Activated CD8-positive, alpha-beta T cell treated with anti-CD3 and anti-CD28 coated beads for 36 hours (primary cell): ENCODE results near the gene CRB1. TPM values are rescaled to one million over a fixed set of nuclear protein-coding genes. Genes with fewer than 3 reads are reported as not detected.
"Not testable (repeated sequence)": the region's sequence is repeated elsewhere in the genome, so short reads cannot be mapped to it uniquely, and the experiment has no call there.

Experiments used
- ATAC-seq: fragments of 200-7000 bp; cut with Tn5 transposase; one replicate; pipeline ENCODE4 v1.10.0; 2021; ENCODE audit warnings: mild to moderate bottlenecking, moderate library complexity
- CTCF ChIA-PET: fragments of 350-600 bp; sonication (Branson Sonifier 250); formaldehyde crosslinking; loops from one replicate; lab custom pipeline; 2021; ENCODE audit warnings: antibody characterized with exemption; lab: Charles Lee
- POLR2A ChIA-PET: fragments of 350-600 bp; sonication (Branson Sonifier 250); formaldehyde crosslinking; loops from one replicate; lab custom pipeline; 2021; ENCODE audit warnings: antibody characterized with exemption; lab: Charles Lee
- DNase-seq: peaks from one replicate; pipeline ENCODE4 v3.0.0-alpha.2; 2020
- H3K27ac Mint-ChIP-seq: one replicate; pipeline ENCODE4 v1.8.0; 2021; ENCODE audit warnings: mild to moderate bottlenecking, mixed read lengths
- H3K27me3 Mint-ChIP-seq: one replicate; pipeline ENCODE4 v1.8.0; 2021; ENCODE audit warnings: mixed read lengths
- H3K36me3 Mint-ChIP-seq: one replicate; pipeline ENCODE4 v1.8.0; 2021; ENCODE audit warnings: low read depth, mixed read lengths
- H3K4me1 Mint-ChIP-seq: one replicate; pipeline ENCODE4 v1.8.0; 2021; ENCODE audit warnings: low read depth, mixed read lengths
- H3K4me3 Mint-ChIP-seq: one replicate; pipeline ENCODE4 v1.8.0; 2021; ENCODE audit warnings: mild to moderate bottlenecking, moderate library complexity, mixed read lengths
- H3K9me3 Mint-ChIP-seq: one replicate; pipeline ENCODE4 v1.8.0; 2021; ENCODE audit warnings: mixed read lengths
- CTCF ChIP-seq: fragments of 200-600 bp; IDR thresholded peaks from one replicate; pipeline ENCODE4 v1.8.0; 2022; ENCODE audit warnings: antibody characterized with exemption, mild to moderate bottlenecking
- intact Hi-C: fragments of 100-400 bp; cut with micrococcal nuclease; formaldehyde crosslinking; loops from one replicate; pipeline ENCODE4 v1.10.0; 2022
- total RNA-seq, 2 experiments: library from RNA; stranded (reverse); gene quantifications; one replicate each; pipeline ENCODE4 v1.2.3, GENCODE V29; 2021

CRB1 gene
- total RNA-seq, 2 experiments from 2014 or later, result not detected

DNA sequence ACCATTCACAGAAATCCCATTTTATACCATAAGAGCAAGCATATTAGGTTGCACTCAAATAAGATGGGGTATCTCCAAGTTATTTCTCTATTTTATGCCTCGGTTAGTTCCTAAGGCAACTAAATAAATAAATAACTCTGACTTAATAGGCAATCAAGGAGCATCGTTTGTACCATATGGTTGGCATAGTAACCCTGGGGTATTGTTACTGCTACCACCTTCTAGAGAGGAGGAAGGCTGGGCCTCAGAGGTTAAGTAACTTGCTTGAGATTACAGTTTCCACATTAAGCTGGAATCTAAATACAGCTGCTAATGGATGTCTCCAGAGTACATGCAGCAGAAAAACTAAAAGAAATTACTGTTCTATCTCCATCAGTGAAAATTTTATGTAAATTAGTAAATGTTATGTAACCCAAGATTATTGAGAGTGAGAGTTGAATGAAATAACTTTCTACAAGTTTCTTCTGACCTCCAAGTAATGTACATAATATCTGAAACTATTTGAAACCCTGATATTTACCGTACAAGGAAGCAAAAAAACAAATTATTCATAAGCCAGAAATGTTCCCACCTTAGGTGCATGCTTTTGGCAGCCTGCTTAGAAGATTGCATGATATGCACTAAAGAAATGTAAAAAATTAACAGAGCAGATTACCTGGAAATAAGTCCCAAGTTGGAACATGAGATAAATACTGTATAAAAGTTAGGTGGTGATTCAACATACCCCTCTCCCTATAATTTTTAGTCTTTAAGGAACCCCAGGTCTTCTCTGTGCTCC is 127.0 kb downstream of the CRB1 start:
- Mint-ChIP-seq H3K4me3 (no peak overlapping the region), H3K27ac (no peak overlapping the region), H3K9me3 (no peaks in the 10 kb centered on the region), H3K27me3 (peaks cover 2% of the 10 kb centered on the region), H3K4me1 (peaks cover 19% of the 10 kb centered on the region), H3K36me3 (no peaks in the 10 kb centered on the region)
- intact Hi-C loops, result no loop called here
- ChIA-PET CTCF (no interaction called here), POLR2A (no interaction called here)
- DNase-seq (no peak), ATAC-seq (no peak)
- TF ChIP-seq CTCF, result no peak

DNA sequence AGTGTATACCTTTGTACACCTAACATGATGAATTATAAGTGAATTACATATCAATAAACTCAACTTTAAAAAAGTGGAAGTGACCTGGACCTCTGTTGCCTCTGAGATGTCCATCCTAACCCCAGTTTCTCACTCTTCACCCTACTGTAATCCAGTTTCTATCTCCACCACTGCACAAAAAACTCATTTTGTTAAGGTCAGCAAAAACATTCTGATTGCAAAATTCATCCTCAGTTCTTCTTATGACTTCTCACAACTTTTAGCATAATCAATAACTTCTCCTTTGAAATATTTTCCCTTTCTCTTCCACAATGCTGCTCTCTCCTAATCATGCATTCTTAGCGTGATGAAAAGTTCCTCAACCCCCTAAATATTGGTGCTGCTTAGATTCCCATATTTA is 129.8 kb downstream of the CRB1 start:
- ATAC-seq, result no peak
- Mint-ChIP-seq H3K27me3 (peaks cover 2% of the 10 kb centered on the region), H3K4me3 (no peak overlapping the region), H3K9me3 (no peaks in the 10 kb centered on the region), H3K4me1 (no peaks in the 10 kb centered on the region), H3K27ac (no peak overlapping the region), H3K36me3 (no peaks in the 10 kb centered on the region)
- ChIA-PET POLR2A (no interaction called here), CTCF (no interaction called here)
- intact Hi-C loops, result no loop called here
- TF ChIP-seq CTCF, result no peak
- DNase-seq, result no peak

DNA sequence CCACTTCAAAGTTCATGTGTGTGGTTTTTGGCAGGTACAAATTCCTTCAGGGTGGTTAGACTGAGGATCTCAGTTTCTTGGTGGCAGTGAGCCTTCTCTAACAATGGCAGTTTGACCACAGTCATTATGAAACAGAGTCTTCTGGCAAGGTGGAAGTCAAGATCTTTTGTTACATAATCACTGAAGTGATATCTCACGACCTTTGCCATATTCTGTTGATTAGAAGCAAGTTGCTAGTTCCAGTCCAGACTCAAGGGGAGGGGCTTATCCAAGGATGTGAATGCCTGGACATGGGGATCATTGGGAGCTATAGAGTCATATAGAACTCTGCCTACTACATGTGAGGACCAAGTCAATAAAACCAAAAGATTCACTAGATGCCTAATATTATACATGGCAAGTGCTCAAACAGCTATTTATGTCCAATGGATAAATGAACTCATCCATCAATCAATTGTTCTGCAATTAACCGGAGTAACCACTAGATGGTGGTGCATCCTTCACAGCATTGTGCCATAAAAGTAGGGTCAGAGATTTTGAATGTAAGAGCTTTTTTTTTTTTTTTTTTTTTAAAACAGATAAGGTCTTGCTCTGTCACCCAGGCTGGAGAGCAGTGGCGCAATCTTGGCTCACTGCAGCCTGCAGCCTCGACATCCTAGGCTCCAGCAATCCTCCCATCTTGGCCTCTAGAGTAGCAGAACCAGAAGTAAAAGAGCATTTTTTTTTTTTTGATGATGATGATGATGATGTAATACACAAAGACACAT is 131.9 kb downstream of the CRB1 start:
- no peak overlapping the region for H3K27ac Mint-ChIP-seq
- peak; percentile 42 for TF ChIP-seq CTCF
- H3K4me1 Mint-ChIP-seq, result no peaks in the 10 kb centered on the region
- peak; percentile 24 for DNase-seq
- H3K36me3 Mint-ChIP-seq, result no peaks in the 10 kb centered on the region
- ATAC-seq, result peak; percentile 79
- H3K27me3 Mint-ChIP-seq, result peaks cover 4% of the 10 kb centered on the region
- ChIA-PET CTCF (interaction anchor here (0.6 to 2.8 kb wide), 25 partner anchors 8 to 516 kb away, joined by 3 to 24 read pairs (median 3); no protein-coding TSS in a partner anchor), POLR2A (no interaction called here)
- peak overlapping the region; percentile 12 for H3K4me3 Mint-ChIP-seq
- no peaks in the 10 kb centered on the region for H3K9me3 Mint-ChIP-seq
- intact Hi-C loops, result no loop called here

- ChIA-PET CTCF (interaction anchor here (0.6 to 2.8 kb wide), 21 partner anchors 9 to 515 kb away, joined by 3 to 24 read pairs (median 4); no protein-coding TSS in a partner anchor), POLR2A (no interaction called here)
- DNase-seq (no peak), ATAC-seq (peak; percentile 30)
- Mint-ChIP-seq H3K27ac (no peak overlapping the region), H3K27me3 (peaks cover 4% of the 10 kb centered on the region), H3K36me3 (no peaks in the 10 kb centered on the region), H3K4me3 (peak overlapping the region; percentile 12), H3K4me1 (no peaks in the 10 kb centered on the region), H3K9me3 (no peaks in the 10 kb centered on the region)
- TF ChIP-seq CTCF, result no peak
- intact Hi-C loops, result no loop called here
Measured at GRCh38 chr1:197400522-197400902, 132.5 kb downstream of the CRB1 start.

GRCh38 chr1:197402189-197402588 is 134.1 kb downstream of the CRB1 start:
- Mint-ChIP-seq H3K27ac (no peak overlapping the region), H3K4me3 (no peak overlapping the region), H3K36me3 (no peaks in the 10 kb centered on the region), H3K9me3 (no peaks in the 10 kb centered on the region), H3K4me1 (no peaks in the 10 kb centered on the region), H3K27me3 (peaks cover 2% of the 10 kb centered on the region)
- DNase-seq, result no peak
- CTCF ChIA-PET, result no interaction called here
- no peak for ATAC-seq
- intact Hi-C loops, result no loop called here
- POLR2A ChIA-PET, result no interaction called here
- no peak for TF ChIP-seq CTCF

GRCh38 chr1:197404774-197405173 is 136.7 kb downstream of the CRB1 start:
- CTCF ChIA-PET, H3K4me3 Mint-ChIP-seq, H3K9me3 Mint-ChIP-seq, POLR2A ChIA-PET, intact Hi-C loops, H3K27me3 Mint-ChIP-seq, ATAC-seq, DNase-seq, H3K4me1 Mint-ChIP-seq, H3K36me3 Mint-ChIP-seq, H3K27ac Mint-ChIP-seq: not testable (repeated sequence)

DNA sequence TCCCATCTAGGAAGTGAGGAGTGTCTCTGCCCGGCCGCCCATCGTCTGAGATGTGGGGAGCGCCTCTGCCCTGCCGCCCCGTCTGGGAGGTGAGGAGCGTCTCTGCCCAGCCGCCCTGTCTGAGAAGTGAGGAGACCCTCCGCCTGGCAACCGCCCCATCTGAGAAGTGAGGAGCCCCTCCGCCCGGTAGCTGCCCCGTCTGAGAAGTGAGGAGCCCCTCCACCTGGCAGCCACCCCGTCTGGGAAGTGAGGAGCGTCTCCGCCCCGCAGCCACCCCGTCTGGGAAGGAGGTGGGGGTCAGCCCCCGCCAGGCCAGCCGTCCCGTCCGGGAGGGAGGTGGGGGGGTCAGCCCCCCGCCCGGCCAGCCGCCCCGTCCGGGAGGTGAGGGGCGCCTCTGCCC is 137.6 kb downstream of the CRB1 start:
- H3K4me3 Mint-ChIP-seq, intact Hi-C loops, H3K27me3 Mint-ChIP-seq, H3K4me1 Mint-ChIP-seq, CTCF ChIA-PET, POLR2A ChIA-PET, ATAC-seq, H3K27ac Mint-ChIP-seq, DNase-seq, H3K36me3 Mint-ChIP-seq, H3K9me3 Mint-ChIP-seq: not testable (repeated sequence)
